K562 (cell line): ENCODE measurements around the gene CDX1. TPM values are rescaled to one million over a fixed set of nuclear protein-coding genes. Genes with fewer than 3 reads are reported as not detected.
A peak's percentile ranks its signal among the peaks of the same experiment; 100 is the strongest.

ENCODE experiments used
- ATAC-seq: fragments of 200-7000 bp; cut with Tn5 transposase; 3 replicates; pipeline ENCODE4 v1.9.1; 2020; ENCODE audit warnings: moderate library complexity
- BruUV-seq: library from RNA; stranded (reverse); fragments of 400-500 nt; replicated peaks from 2 replicates; lab custom pipeline; 2021; lab: Mats Ljungman, UMichigan
- CTCF ChIA-PET: fragments of 300-600 bp; formaldehyde crosslinking; extraction: SDS; loops from one replicate; lab custom pipeline; 2021; ENCODE audit warnings: low intra/inter-chr PET ratio; lab: Yijun Ruan, JAX
- POLR2A ChIA-PET: fragments of 300-600, 350-650 bp; sonication (Branson Sonifier 250); formaldehyde crosslinking; extraction: SDS; loops from one replicate; lab custom pipeline; 2021; ENCODE audit warnings: antibody characterized with exemption, inconsistent platforms; lab: Yijun Ruan, JAX
- DNase-seq, 4 experiments: peaks; one replicate each; pipeline versions ENCODE4 v3.0.0 to v3.0.0-alpha.2; 2011 to 2018; ENCODE audit warnings: low spot score in 3 of 4, mixed read lengths in 3 of 4; ENCODE audit errors: extremely low read depth in 1 of 4
- FAIRE-seq: peaks from 2 replicates; lab custom pipeline; 2011; peaks lifted over from hg19 to GRCh38; lab: Jason Lieb, UNC
- H2AFZ ChIP-seq: 2 replicates; pipeline ENCODE4 v1.6.0; 2011; ENCODE audit warnings: low read depth, low read length, control low read depth, inconsistent platforms
- H3K27ac ChIP-seq: fragments of 200-600 bp; 3 replicates; pipeline ENCODE4 v1.8.0; 2011; ENCODE audit warnings: low read depth, mild to moderate bottlenecking, control low read depth, inconsistent platforms, low read length, moderate library complexity, mixed read lengths; ENCODE audit errors: extremely low read depth
- H3K27me3 ChIP-seq, 2 experiments: fragments of 300-600 bp in 1 of 2; 2 replicates in 1 of 2; 3 replicates in 1 of 2; pipeline versions ENCODE4 v1.6.0 to v1.8.0; 2011; ENCODE audit warnings: inconsistent platforms in 2 of 2, low read length in 2 of 2, mild to moderate bottlenecking in 1 of 2, mixed read lengths in 1 of 2, moderate library complexity in 1 of 2; ENCODE audit not compliant: control insufficient read depth in 2 of 2, insufficient read depth in 2 of 2
- H3K36me3 ChIP-seq: fragments of 300-600 bp; 3 replicates; pipeline ENCODE4 v1.8.0; 2011; ENCODE audit warnings: mild to moderate bottlenecking, low read length, inconsistent platforms; ENCODE audit not compliant: control insufficient read depth, insufficient read depth
- H3K4me1 ChIP-seq, 2 experiments: fragments of 200-600 bp in 1 of 2; replicated peaks in 1 of 2; 2 replicates in 1 of 2; 3 replicates in 1 of 2; pipeline versions ENCODE4 v1.5.1 to v1.8.0; 2011; ENCODE audit warnings: inconsistent platforms in 2 of 2, low read length in 2 of 2, mild to moderate bottlenecking in 1 of 2, mixed read lengths in 1 of 2, moderate library complexity in 1 of 2; ENCODE audit not compliant: control insufficient read depth in 2 of 2, insufficient read depth in 2 of 2
- H3K4me2 ChIP-seq: 2 replicates; pipeline ENCODE4 v1.6.1; 2011; ENCODE audit warnings: low read length, control low read depth, inconsistent platforms, mixed read lengths; ENCODE audit not compliant: insufficient read depth
- H3K4me3 ChIP-seq: fragments of 200-600 bp; sonication (generic), shearing (Covaris generic); 2 replicates; pipeline ENCODE4 v1.5.1; 2016; ENCODE audit warnings: control low read depth, inconsistent platforms
- H3K79me2 ChIP-seq: fragments of 200-600 bp; 3 replicates; pipeline ENCODE4 v1.8.0; 2011; ENCODE audit warnings: low read length, inconsistent platforms; ENCODE audit not compliant: control insufficient read depth, insufficient read depth
- H3K9ac ChIP-seq, 2 experiments: 2 replicates each; pipeline versions ENCODE4 v1.6.0 to v1.6.1; 2011; ENCODE audit warnings: low read depth in 2 of 2, low read length in 2 of 2, control low read depth in 1 of 2, inconsistent platforms in 1 of 2, mild to moderate bottlenecking in 1 of 2, mixed read lengths in 1 of 2; ENCODE audit not compliant: insufficient read depth in 1 of 2
- H3K9me1 ChIP-seq: one replicate; pipeline ENCODE4 v1.6.0; 2011; ENCODE audit warnings: inconsistent platforms, mild to moderate bottlenecking, low read length, moderate library complexity; ENCODE audit not compliant: control insufficient read depth, insufficient read depth
- H3K9me3 ChIP-seq: replicated peaks from 2 replicates; pipeline ENCODE4 v1.5.1; 2011; ENCODE audit warnings: low read depth, low read length, inconsistent platforms; ENCODE audit not compliant: control insufficient read depth, insufficient read depth
- H4K20me1 ChIP-seq: replicated peaks from 2 replicates; pipeline ENCODE4 v1.6.1; 2011; ENCODE audit warnings: low read length, inconsistent platforms, mixed read lengths; ENCODE audit not compliant: control insufficient read depth, insufficient read depth
- MAX ChIP-seq: sonication (generic); formaldehyde crosslinking; IDR thresholded peaks from 2 replicates; pipeline ENCODE4 v1.9.0; 2022; ENCODE audit warnings: mild to moderate bottlenecking, missing genetic modification reagents
- SETDB1 ChIP-seq: IDR thresholded peaks from one replicate; pipeline ENCODE4 v1.6.1; 2012; ENCODE audit warnings: low read length, control low read depth, inconsistent platforms
- ZBTB2 ChIP-seq: fragments of 450-650 bp; IDR thresholded peaks from 2 replicates; pipeline ENCODE4 v1.6.1; 2016; ENCODE audit warnings: antibody characterized with exemption
- WGBS: fragments of 100-300 bp; shearing (Covaris generic); methylation state at CpG from one replicate; pipeline ENCODE4 v1.1.6; 2016; ENCODE audit warnings: low coverage, mixed read lengths; ENCODE audit not compliant: insufficient coverage; ENCODE audit errors: missing lambda C conversion rate; 5-methylcytosine and 5-hydroxymethylcytosine counted together
- in situ Hi-C: fragments of 300-500 bp; cut with MboI; formaldehyde crosslinking; loops from 4 replicates; pipeline ENCODE4 v1.15.0; 2018; ENCODE audit warnings: inconsistent platforms, mixed read lengths
- intact Hi-C: fragments of 100-400 bp; cut with micrococcal nuclease; formaldehyde crosslinking; loops from 2 replicates; pipeline ENCODE4 v1.14.2; 2022
- polyA plus RNA-seq, 8 experiments: library from polyadenylated mRNA; depleted of rRNA in 4 of 8; stranded (reverse) in 5 of 8; unstranded in 3 of 8; fragments of >200 nt; fragmentation: Nextera tagmentation in 2 of 8; fragmentation: Illumina TruSeq in 1 of 8; extraction: Ambion mirVana in 2 of 8; extraction: Trizol in 1 of 8; gene quantifications; 2 replicates each; pipeline versions ENCODE4 v1.2.1 to v1.2.3, GENCODE V29; 2011 to 2014; ENCODE audit warnings: inconsistent platforms in 1 of 8, missing spikeins in 1 of 8
- total RNA-seq, 7 experiments: library from RNA; depleted of rRNA in 6 of 7; stranded (reverse); fragments of >200 nt in 6 of 7; fragmentation: Illumina TruSeq in 2 of 7; extraction: Trizol in 2 of 7; gene quantifications; 2 replicates each; pipeline versions ENCODE4 v1.2.1 to v1.2.3, GENCODE V29; 2011 to 2021; ENCODE audit warnings: low replicate concordance in 1 of 7

CDX1 gene
- total and polyA plus RNA-seq, 9 of the 15 experiments (the other 6 are each of a cell fraction or from before 2014, with no cell fraction given), result 0.06 to 0.16 TPM; not detected in 7

GRCh38 chr5:150163547-150164059 lies 3.0 kb upstream of the CDX1 start (continued):
- TF ChIP-seq ZBTB2, result no peak

GRCh38 chr5:150164211-150164980 lies 2.2 kb upstream of the CDX1 start:
- TF ChIP-seq SETDB1 (no peak), MAX (CRISPR knock-in tag) (peak; percentile 51; the same call in 1 of the 2 replicates)
- Histone ChIP-seq H3K4me2 (no peak overlapping the region), H2AFZ (peak overlapping the region; percentile 72), H3K36me3 (no peaks in the 10 kb centered on the region), H4K20me1 (no peaks in the 10 kb centered on the region; the same call in 1 of the 2 replicates), H3K27me3 (peaks cover 0 to 5% of the 10 kb centered on the region in 2 experiments; a peak in 2 of 5 replicates), H3K9ac (0 out of 4 replicates have a peak overlapping the region, but pooled peaks of 1 of the 2 experiments have one; percentile 6), H3K79me2 (no peaks in the 10 kb centered on the region), H3K9me3 (no peaks in the 10 kb centered on the region), H3K27ac (no peak overlapping the region), H3K4me3 (no peak overlapping the region), H3K4me1 (peaks cover 19 to 20% of the 10 kb centered on the region in 2 experiments; a peak in 4 of 5 replicates), H3K9me1 (no peaks in the 10 kb centered on the region)
- CTCF ChIA-PET, result no interaction called here
- FAIRE-seq (no peak), DNase-seq (no peak), ATAC-seq (no peak)
- BruUV-seq, result no TSS peak
- WGBS, result 53% methylated on average over 6 of the region's 6 CpGs
- in situ Hi-C loops (no loop called here), intact Hi-C loops (no loop called here)
- POLR2A ChIA-PET, result no interaction called here
